GM23248 (cell line): ENCODE measurements around the gene HMGCL. TPM values are rescaled to one million over a fixed set of nuclear protein-coding genes. Genes with fewer than 3 reads are reported as not detected.
A peak's percentile ranks its signal among the peaks of the same experiment; 100 is the strongest.

ENCODE experiments used
- DNase-seq: peaks from one replicate; pipeline ENCODE4 v3.0.0-alpha.2; 2015
- H2AFZ ChIP-seq: fragments of 200-600 bp; sonication (generic); 2 replicates; pipeline ENCODE4 v1.6.1; 2016; ENCODE audit warnings: antibody characterized with exemption
- H3F3A ChIP-seq: fragments of 200-600 bp; sonication (generic); 2 replicates; pipeline ENCODE4 v1.6.1; 2016; ENCODE audit warnings: mild to moderate bottlenecking, antibody characterized with exemption, mixed run types; ENCODE audit not compliant: insufficient read depth
- H3K27ac ChIP-seq: fragments of 200-600 bp; sonication (generic); 2 replicates; pipeline ENCODE4 v1.5.1; 2016; ENCODE audit warnings: mild to moderate bottlenecking
- H3K27me3 ChIP-seq: fragments of 200-600 bp; sonication (generic); replicated peaks from 2 replicates; pipeline ENCODE4 v1.6.1; 2016; ENCODE audit warnings: mild to moderate bottlenecking; ENCODE audit not compliant: insufficient read depth
- H3K36me3 ChIP-seq: fragments of 200-600 bp; sonication (generic); 2 replicates; pipeline ENCODE4 v1.6.1; 2016; ENCODE audit warnings: low read depth, mild to moderate bottlenecking
- H3K4me1 ChIP-seq: fragments of 200-600 bp; sonication (generic); 2 replicates; pipeline ENCODE4 v1.6.1; 2016; ENCODE audit warnings: mild to moderate bottlenecking; ENCODE audit not compliant: insufficient read depth
- H3K4me2 ChIP-seq: fragments of 200-600 bp; sonication (generic); one replicate; pipeline ENCODE4 v1.6.1; 2016; ENCODE audit warnings: mild to moderate bottlenecking; ENCODE audit not compliant: unreplicated experiment
- H3K4me3 ChIP-seq: fragments of 200-600 bp; sonication (generic); 2 replicates; pipeline ENCODE4 v1.5.1; 2016; ENCODE audit warnings: mild to moderate bottlenecking
- H3K79me2 ChIP-seq: fragments of 200-600 bp; sonication (generic); 2 replicates; pipeline ENCODE4 v1.6.1; 2016; ENCODE audit warnings: mild to moderate bottlenecking; ENCODE audit not compliant: insufficient read depth
- H3K9ac ChIP-seq: fragments of 200-600 bp; sonication (generic); 2 replicates; pipeline ENCODE4 v1.6.1; 2016; ENCODE audit warnings: mild to moderate bottlenecking
- H3K9me2 ChIP-seq: fragments of 200-600 bp; sonication (generic); 2 replicates; pipeline ENCODE4 v1.6.1; 2016; ENCODE audit warnings: mixed run types, mild to moderate bottlenecking, moderate library complexity; ENCODE audit not compliant: insufficient read depth
- H3K9me3 ChIP-seq: fragments of 200-600 bp; sonication (generic); one replicate; pipeline ENCODE4 v1.6.1; 2017; ENCODE audit warnings: low read depth
- H4K20me1 ChIP-seq: fragments of 200-600 bp; sonication (generic); 2 replicates; pipeline ENCODE4 v1.6.0; 2016; ENCODE audit not compliant: insufficient read depth
- EZH2 ChIP-seq: fragments of 200-600 bp; sonication (generic); IDR thresholded peaks from 2 replicates; pipeline ENCODE4 v1.6.1; 2018; ENCODE audit warnings: antibody characterized with exemption, mild to moderate bottlenecking; ENCODE audit not compliant: insufficient read depth, poor library complexity, severe bottlenecking
- EZH2phosphoT487 ChIP-seq: fragments of 200-600 bp; sonication (generic); IDR thresholded peaks from 2 replicates; pipeline ENCODE4 v1.6.1; 2018; ENCODE audit warnings: antibody characterized with exemption, moderate library complexity, mild to moderate bottlenecking, low read depth; ENCODE audit not compliant: insufficient read depth
- WGBS, 2 experiments: methylation state at CpG; one replicate each; pipeline ENCODE4 v1.1.6; 2015 to 2017; ENCODE audit warnings: low lambda C conversion rate in 2 of 2, low coverage in 1 of 2; ENCODE audit errors: missing lambda C conversion rate in 2 of 2; 5-methylcytosine and 5-hydroxymethylcytosine counted together
- in situ Hi-C: fragments of 300-500 bp; cut with MboI; formaldehyde crosslinking; loops from 2 replicates; pipeline ENCODE4 v1.15.0; 2020
- polyA plus RNA-seq: library from polyadenylated mRNA; unstranded; fragments of >200 nt; fragmentation: Nextera tagmentation; extraction: Ambion mirVana; gene quantifications from 2 replicates; pipeline ENCODE4 v1.2.1, GENCODE V29; 2016
- total RNA-seq: library from RNA; depleted of rRNA; stranded (reverse); fragments of >200 nt; shearing (Covaris generic); gene quantifications from 2 replicates; pipeline ENCODE4 v1.2.3, GENCODE V29; 2014

The HMGCL gene
- total and polyA plus RNA-seq, 2 experiments from 2014 or later: 49.3 to 50.8 TPM

DNA sequence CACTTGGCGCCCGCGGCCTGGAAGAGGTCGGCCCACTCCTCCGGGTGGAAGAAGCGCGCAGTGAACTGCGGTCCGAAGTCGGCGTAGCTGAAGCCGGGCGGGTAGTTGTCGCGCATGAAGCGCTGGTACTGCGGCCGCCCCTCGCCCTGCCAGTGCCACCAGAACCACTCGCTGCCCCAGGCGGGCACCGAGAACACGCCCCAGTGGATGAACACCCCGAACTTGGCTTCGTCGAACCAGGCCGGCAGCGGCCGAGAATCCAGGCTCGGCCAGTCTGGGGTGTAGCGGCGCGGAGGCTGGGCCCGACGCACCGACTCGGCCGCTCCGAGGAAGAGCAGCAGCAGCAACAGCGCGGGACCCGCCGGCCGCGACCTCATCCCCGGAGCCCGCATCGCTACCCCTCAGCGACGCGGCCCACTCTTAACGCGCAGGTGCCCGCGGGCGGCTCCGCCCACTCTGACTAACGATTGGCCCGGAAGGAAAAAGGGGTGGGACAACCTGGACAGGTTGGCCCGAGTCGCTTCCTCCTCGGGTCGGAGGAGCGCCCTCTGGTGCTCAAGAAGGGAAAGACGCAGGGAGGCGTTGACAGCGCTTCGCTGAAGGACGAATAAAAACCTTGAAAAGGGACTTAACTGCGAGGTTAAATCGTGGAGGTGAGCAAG is 42.8 kb upstream of the HMGCL start, which contains the start of gene FUCA1:
FUCA1 (minus strand) TSS at position 396 of the 662 bp plus-strand sequence; CDS start at position 392, 4 bp downstream.
- H3F3A ChIP-seq: no peaks in the 10 kb centered on the region
- no peaks in the 10 kb centered on the region for H3K9me2 ChIP-seq
- WGBS, 2 experiments: 2 to 4% methylated on average over 54 to 69 of the region's 71 CpGs
- in situ Hi-C loops: no loop called here
- H3K9ac ChIP-seq: peak within 1 kb of the TSS; percentile 52
- DNase-seq: peak; percentile 91
- H3K4me1 ChIP-seq: no peaks in the 10 kb centered on the region
- no peaks in the 10 kb centered on the region for H3K9me3 ChIP-seq
- H3K79me2 ChIP-seq: no peaks in the 10 kb centered on the region
- peak within 1 kb of the TSS; percentile 97 for H2AFZ ChIP-seq
- no peaks in the 10 kb centered on the region for H4K20me1 ChIP-seq
- peak within 1 kb of the TSS; percentile 73 for H3K4me3 ChIP-seq
- H3K4me2 ChIP-seq: peak within 1 kb of the TSS; percentile 98
- TF ChIP-seq EZH2 (no peak), EZH2phosphoT487 (no peak)
- H3K27me3 ChIP-seq: 0 out of 2 replicates have a peak, but pooled peaks cover 7% of the 10 kb centered on the region
- no peaks in the 10 kb centered on the region for H3K36me3 ChIP-seq
- no peak within 1 kb of the TSS for H3K27ac ChIP-seq

DNA sequence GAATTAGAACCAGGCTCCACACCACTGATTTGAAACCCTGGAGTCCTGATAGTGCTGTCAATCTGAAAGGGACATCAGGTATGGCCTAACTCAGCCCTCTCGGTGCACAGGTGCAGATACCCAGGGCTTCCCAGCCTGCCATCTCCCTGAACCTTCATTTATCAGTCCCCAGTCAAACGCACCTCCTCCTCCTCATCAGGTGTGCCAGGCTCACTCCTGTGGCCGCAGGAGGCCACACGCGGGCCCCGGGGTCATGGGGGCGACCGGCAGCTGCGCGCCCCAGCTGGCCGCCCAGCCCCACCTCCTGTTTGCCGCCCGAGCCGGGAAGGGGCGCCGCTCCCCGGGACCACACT is 42.3 kb upstream of the HMGCL start:
- Histone ChIP-seq H3K4me2 (peak overlapping the region; percentile 98), H3K4me1 (no peaks in the 10 kb centered on the region), H3K9ac (peak overlapping the region; percentile 29; the same call in 1 of the 2 replicates), H2AFZ (peak overlapping the region; percentile 97), H3F3A (no peaks in the 10 kb centered on the region), H3K27ac (no peak overlapping the region), H3K4me3 (peak overlapping the region; percentile 73), H3K36me3 (no peaks in the 10 kb centered on the region), H3K79me2 (no peaks in the 10 kb centered on the region), H3K9me3 (no peaks in the 10 kb centered on the region), H4K20me1 (no peaks in the 10 kb centered on the region), H3K9me2 (no peaks in the 10 kb centered on the region), H3K27me3 (0 out of 2 replicates have a peak, but pooled peaks cover 7% of the 10 kb centered on the region)
- DNase-seq: no peak
- TF ChIP-seq EZH2 (no peak), EZH2phosphoT487 (no peak)
- in situ Hi-C loops: no loop called here
- WGBS, 2 experiments: 7% methylated on average over 14 to 17 of the region's 17 CpGs

DNA sequence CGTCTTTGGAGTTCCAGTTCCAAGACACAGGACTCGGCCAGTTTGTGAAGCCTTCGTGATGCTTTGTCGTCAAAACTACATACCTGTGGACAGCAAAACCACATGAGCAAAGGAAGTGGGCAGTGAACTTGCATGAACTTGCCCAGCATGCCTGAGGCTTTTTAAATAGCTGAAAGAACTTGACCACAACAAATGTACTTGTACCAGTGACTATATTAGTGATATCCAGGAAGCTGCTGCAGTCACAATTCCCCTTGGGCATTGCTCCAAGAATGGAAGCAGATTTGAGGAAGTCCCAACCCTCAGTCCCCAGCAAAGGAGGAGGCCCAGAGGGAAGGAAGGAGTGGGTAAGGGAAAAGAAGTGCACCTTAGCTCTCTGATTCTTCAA is 40.3 kb upstream of the HMGCL start:
- H3K4me3 ChIP-seq: no peak overlapping the region
- no peak overlapping the region for H3K4me2 ChIP-seq
- H2AFZ ChIP-seq: no peak overlapping the region
- H3K27me3 ChIP-seq: 0 out of 2 replicates have a peak, but pooled peaks cover 7% of the 10 kb centered on the region
- no peaks in the 10 kb centered on the region for H3K36me3 ChIP-seq
- peak; percentile 12 for DNase-seq
- H3K79me2 ChIP-seq: no peaks in the 10 kb centered on the region
- H3K4me1 ChIP-seq: no peaks in the 10 kb centered on the region
- no peaks in the 10 kb centered on the region for H3K9me3 ChIP-seq
- WGBS, 2 experiments: 84 to 85% methylated on average over 4 of the region's 4 CpGs
- TF ChIP-seq EZH2phosphoT487 (no peak), EZH2 (no peak)
- no peak overlapping the region for H3K27ac ChIP-seq
- no peaks in the 10 kb centered on the region for H3F3A ChIP-seq
- H3K9me2 ChIP-seq: no peaks in the 10 kb centered on the region
- in situ Hi-C loops: no loop called here
- no peak overlapping the region for H3K9ac ChIP-seq
- no peaks in the 10 kb centered on the region for H4K20me1 ChIP-seq

DNA sequence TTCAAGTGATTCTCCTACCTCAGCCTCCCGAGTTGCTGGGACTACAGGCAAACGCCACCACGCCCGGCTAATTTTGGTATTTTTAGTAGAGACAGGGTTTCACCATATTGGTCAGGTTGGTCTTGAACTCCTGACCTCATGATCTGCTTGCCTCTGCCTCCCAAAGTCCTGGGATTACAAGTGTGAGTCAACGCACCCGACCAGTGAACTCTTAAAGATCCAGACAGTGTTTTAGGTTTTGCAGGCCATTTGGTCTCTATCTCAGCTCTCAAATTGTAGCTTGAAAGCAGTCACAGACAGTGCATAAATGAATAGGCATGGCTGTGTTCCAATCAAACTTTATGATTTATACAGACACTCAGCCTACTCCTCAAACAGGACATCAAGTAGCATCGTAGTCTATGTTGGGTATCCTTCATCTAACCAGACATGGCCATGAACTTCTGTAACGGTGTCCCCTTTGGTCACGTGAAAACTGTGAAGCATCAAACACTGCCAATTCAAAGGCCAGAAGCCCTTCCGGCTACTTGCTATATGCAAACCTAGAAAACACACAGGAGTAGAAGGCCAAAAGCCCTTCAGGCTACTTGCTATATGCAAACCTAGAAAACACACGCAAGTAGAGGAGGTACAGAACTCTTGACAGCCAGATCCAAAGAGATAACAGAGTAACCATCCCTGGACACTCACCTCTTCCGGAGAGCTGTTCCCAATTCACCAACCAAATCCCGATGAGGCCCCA is 39.7 kb upstream of the HMGCL start:
- in situ Hi-C loops: no loop called here

More for the DNA sequence above, 39.7 kb upstream of the HMGCL start:
- no peaks in the 10 kb centered on the region for H3K79me2 ChIP-seq
- 0 out of 2 replicates have a peak, but pooled peaks cover 7% of the 10 kb centered on the region for H3K27me3 ChIP-seq
- H3K9ac ChIP-seq: no peak overlapping the region
- H3K4me3 ChIP-seq: no peak overlapping the region
- TF ChIP-seq EZH2 (no peak), EZH2phosphoT487 (no peak)
- no peak overlapping the region for H3K4me2 ChIP-seq
- no peaks in the 10 kb centered on the region for H3F3A ChIP-seq
- no peak for DNase-seq
- no peaks in the 10 kb centered on the region for H3K9me3 ChIP-seq
- no peak overlapping the region for H3K27ac ChIP-seq
- WGBS, 2 experiments: 88% methylated on average over 13 of the region's 13 CpGs
- H3K36me3 ChIP-seq: no peaks in the 10 kb centered on the region
- no peaks in the 10 kb centered on the region for H4K20me1 ChIP-seq
- H3K9me2 ChIP-seq: no peaks in the 10 kb centered on the region
- H3K4me1 ChIP-seq: no peaks in the 10 kb centered on the region
- H2AFZ ChIP-seq: no peak overlapping the region
